SU-DHL-6 (cell line): ENCODE data around the gene SEMA3G.
A peak's percentile ranks its signal among the peaks of the same experiment; 100 is the strongest.

Experiments used
- H2AFZ ChIP-seq: fragments of 200-600 bp; sonication (generic); 2 replicates; pipeline ENCODE4 v1.6.1; 2014; ENCODE audit warnings: low read depth, mild to moderate bottlenecking, moderate library complexity, mixed read lengths, antibody characterized with exemption, low read length; ENCODE audit not compliant: severe bottlenecking
- H3F3A ChIP-seq: fragments of 200-600 bp; shearing (Covaris generic); 2 replicates; pipeline ENCODE4 v1.6.0; 2016; ENCODE audit warnings: antibody characterized with exemption, mild to moderate bottlenecking; ENCODE audit not compliant: insufficient read depth
- H3K27ac ChIP-seq: fragments of 200-600 bp; sonication (generic); 2 replicates; pipeline ENCODE4 v1.5.1; 2016; ENCODE audit warnings: low read depth, mild to moderate bottlenecking, low read length, moderate library complexity, mixed read lengths
- H3K27me3 ChIP-seq: fragments of 200-600 bp; sonication (generic), shearing (Covaris generic); 2 replicates; pipeline ENCODE4 v1.6.0; 2014; ENCODE audit warnings: mild to moderate bottlenecking, low read length
- H3K36me3 ChIP-seq: fragments of 200-600 bp; sonication (generic); 2 replicates; pipeline ENCODE4 v1.6.1; 2014; ENCODE audit warnings: mild to moderate bottlenecking, low read length, mixed read lengths
- H3K4me2 ChIP-seq: fragments of 300-600, 200-600 bp; shearing (Covaris generic), sonication (generic); 2 replicates; pipeline ENCODE4 v1.6.0; 2014; ENCODE audit warnings: low read length, low read depth, mild to moderate bottlenecking; ENCODE audit not compliant: poor library complexity, severe bottlenecking
- H3K4me3 ChIP-seq: fragments of 200-600 bp; sonication (generic); 2 replicates; pipeline ENCODE4 v1.5.1; 2014; ENCODE audit warnings: antibody characterized with exemption, low read length, mild to moderate bottlenecking, mixed read lengths; ENCODE audit not compliant: insufficient read depth, poor library complexity, severe bottlenecking
- H3K79me2 ChIP-seq: fragments of 200-600 bp; sonication (generic); 2 replicates; pipeline ENCODE4 v1.6.1; 2014; ENCODE audit warnings: mild to moderate bottlenecking, low read length, moderate library complexity; ENCODE audit not compliant: insufficient read depth
- H3K9ac ChIP-seq: fragments of 200-600 bp; sonication (generic); 2 replicates; pipeline ENCODE4 v1.7.0; 2014; ENCODE audit warnings: mild to moderate bottlenecking, low read length
- H3K9me2 ChIP-seq: fragments of 200-600 bp; sonication (generic); replicated peaks from 2 replicates; pipeline ENCODE4 v1.6.1; 2014; ENCODE audit warnings: low read length; ENCODE audit not compliant: insufficient read depth
- H3K9me3 ChIP-seq: fragments of 200-600 bp; sonication (generic); 2 replicates; pipeline ENCODE4 v1.6.1; 2014; ENCODE audit warnings: low read length, mixed read lengths; ENCODE audit not compliant: insufficient read depth
- H4K20me1 ChIP-seq: fragments of 200-600 bp; sonication (generic); 2 replicates; pipeline ENCODE4 v1.6.1; 2014; ENCODE audit warnings: low read depth, mild to moderate bottlenecking, antibody characterized with exemption, low read length, moderate library complexity, mixed read lengths
- CTCF ChIP-seq: fragments of 200-600 bp; sonication (generic); IDR thresholded peaks from one replicate; pipeline ENCODE4 v1.5.1; 2017; ENCODE audit warnings: antibody characterized with exemption, mild to moderate bottlenecking, low read length, moderate library complexity; ENCODE audit not compliant: insufficient read depth, poor library complexity, severe bottlenecking
- EZH2phosphoT487 ChIP-seq: fragments of 200-600 bp; sonication (generic), shearing (Covaris generic); conservative IDR thresholded peaks from 2 replicates; pipeline ENCODE4 v1.6.1; 2018; ENCODE audit warnings: mild to moderate bottlenecking, antibody characterized with exemption, low read length, moderate library complexity, mixed read lengths

SEMA3G gene

DNA sequence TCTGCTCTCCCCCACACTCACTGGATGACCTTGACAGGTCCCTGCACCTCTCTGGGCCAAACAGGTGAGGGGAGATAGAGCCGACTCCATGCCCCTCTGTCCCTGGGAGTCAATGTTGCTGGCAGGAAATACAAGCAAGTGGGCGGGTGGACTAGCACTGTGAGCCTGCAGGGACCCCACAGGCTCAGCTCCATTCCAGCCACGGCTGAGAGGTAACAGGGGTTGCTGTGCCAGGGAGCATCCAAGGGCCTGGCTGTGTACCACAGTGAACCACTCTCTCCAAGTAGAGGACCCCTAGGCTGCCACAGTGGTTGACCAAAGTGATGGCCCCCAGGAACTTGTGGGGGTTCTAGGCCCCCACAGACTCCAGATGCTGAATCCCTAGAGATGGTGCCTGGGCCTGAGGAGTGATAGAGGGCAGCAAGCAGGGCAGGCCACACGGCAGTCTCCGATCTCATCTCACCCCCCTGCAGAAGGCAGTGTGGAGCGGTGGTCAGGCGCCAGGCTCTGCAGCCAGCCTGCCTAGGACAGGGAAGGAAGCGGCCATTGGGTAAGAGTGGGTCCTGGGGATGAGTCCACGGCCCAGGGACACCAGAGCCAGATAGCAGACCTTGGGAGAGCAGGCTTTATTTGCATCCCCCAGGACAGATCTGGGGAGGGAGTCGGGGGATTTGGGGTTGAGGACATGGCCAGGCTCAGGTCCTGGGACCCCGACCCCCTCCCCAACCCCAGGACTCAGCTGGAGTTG is 5.8 kb upstream of the SEMA3G start:
- Histone ChIP-seq H3K27me3 (no peaks in the 10 kb centered on the region), H3K9ac (no peak overlapping the region), H3K36me3 (no peaks in the 10 kb centered on the region), H3K4me2 (no peak overlapping the region), H3K79me2 (peaks cover 1% of the 10 kb centered on the region; the same call in 1 of the 2 replicates), H3F3A (no peaks in the 10 kb centered on the region), H3K9me2 (no peaks in the 10 kb centered on the region), H2AFZ (no peak overlapping the region), H3K9me3 (no peaks in the 10 kb centered on the region), H3K27ac (no peak overlapping the region), H3K4me3 (no peak overlapping the region), H4K20me1 (no peaks in the 10 kb centered on the region)
- TF ChIP-seq CTCF: no peak
- TF ChIP-seq EZH2phosphoT487: no peak

DNA sequence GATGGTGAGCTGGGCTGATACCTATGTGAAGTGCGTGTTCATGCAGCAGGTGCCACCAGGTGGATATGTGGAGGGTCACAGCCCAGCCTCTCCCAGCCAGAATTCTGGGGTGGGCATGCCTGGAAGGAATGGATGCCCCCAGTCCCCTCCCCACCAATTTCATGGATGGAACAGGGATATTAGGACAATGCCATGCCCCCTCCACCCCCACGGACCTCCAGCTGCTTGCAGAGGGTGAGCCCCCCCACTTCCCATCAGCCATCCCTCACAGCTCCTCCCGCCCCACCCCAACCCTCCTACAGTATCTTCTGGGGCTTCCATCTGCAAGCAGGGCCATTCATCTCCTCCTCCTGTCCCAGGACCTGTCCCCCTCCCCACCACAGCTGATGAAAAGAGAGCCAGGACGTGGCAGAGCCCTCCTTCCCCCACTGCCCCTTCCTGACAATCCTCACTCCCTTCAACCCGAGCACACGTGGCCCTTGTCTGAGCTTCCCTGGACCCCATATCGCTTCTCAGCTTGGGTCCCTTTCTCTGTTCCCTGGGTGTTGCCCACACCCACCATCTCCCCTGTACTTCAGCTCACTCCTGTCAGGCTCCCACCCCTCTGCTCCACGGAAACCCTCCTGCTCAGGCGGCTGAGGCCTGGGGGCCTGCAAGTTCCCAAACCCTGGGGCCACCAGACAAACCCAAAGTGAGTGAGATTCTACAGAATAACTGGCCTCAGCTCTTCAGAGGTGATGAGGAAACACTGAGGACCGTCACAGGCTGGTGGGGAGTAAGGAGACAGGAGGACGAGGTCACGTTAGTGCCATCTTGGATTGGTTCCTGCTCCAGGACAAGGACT is 2.8 kb upstream of the SEMA3G start:
- Histone ChIP-seq H2AFZ (no peak overlapping the region), H3K4me2 (no peak overlapping the region), H3K4me3 (no peak overlapping the region), H3K27ac (no peak overlapping the region), H3K79me2 (no peaks in the 10 kb centered on the region), H4K20me1 (no peaks in the 10 kb centered on the region), H3K9me3 (no peaks in the 10 kb centered on the region), H3K9me2 (no peaks in the 10 kb centered on the region), H3K36me3 (no peaks in the 10 kb centered on the region), H3K9ac (no peak overlapping the region), H3K27me3 (no peaks in the 10 kb centered on the region), H3F3A (no peaks in the 10 kb centered on the region)
- TF ChIP-seq EZH2phosphoT487: no peak
- TF ChIP-seq CTCF: no peak

DNA sequence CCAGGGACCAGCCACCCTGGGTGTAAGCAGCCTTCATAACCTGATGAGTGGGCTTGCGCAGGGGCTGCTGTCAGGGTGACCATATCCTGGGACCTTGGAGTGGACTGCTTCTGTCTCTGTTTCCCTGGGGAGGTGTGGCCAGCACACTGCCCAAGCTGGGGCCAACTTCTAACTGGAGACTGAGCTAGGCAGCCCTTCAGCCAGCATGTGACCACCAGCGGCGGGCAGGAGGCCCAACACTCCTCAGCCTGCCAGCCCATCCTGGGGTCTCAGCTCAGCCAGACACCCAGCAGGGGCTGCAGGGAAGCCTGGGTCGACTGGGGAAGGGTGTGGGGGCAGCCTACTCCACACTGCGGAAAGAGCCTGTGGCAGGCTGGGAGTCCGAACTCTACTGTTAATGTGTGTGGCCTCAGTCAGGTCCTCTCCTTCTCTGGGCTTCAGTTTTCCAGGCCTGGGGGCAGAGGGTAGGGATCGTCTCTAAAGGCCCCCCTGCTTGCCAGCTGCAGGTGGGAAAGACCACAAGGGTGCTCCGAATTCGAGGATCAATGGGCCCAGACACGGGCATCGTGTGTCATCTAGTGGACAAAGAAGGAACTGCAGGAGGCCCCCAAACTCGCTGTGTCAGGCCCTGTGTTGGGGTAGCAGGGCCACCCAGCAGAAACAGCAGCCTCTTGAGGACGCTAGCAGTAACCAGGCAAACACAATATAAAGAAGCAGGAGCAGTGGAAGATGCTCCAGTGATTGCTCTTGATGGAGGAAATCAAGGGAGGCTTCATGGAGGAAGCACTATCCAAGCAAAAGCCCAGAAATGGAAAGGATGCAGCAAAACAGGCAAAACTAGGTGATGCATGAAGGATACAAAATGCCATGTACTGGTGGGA is 2.0 kb upstream of the SEMA3G start:
- Histone ChIP-seq H3K27me3 (no peaks in the 10 kb centered on the region), H3K4me3 (no peak overlapping the region), H3K36me3 (no peaks in the 10 kb centered on the region), H3K79me2 (no peaks in the 10 kb centered on the region), H2AFZ (no peak overlapping the region), H3K27ac (no peak overlapping the region), H3K4me2 (no peak overlapping the region), H4K20me1 (no peaks in the 10 kb centered on the region), H3K9ac (no peak overlapping the region), H3F3A (no peaks in the 10 kb centered on the region), H3K9me2 (no peaks in the 10 kb centered on the region), H3K9me3 (no peaks in the 10 kb centered on the region)
- TF ChIP-seq CTCF (peak; percentile 95), EZH2phosphoT487 (no peak)
